ENCODE measurements around the gene TXNL1. TPM values are rescaled to one million over a fixed set of nuclear protein-coding genes. Genes with fewer than 3 reads are reported as not detected.

The TXNL1 gene
- total and polyA plus RNA-seq, 2 donors from 2014 or later, result 54.0 to 91.1 TPM

DNA sequence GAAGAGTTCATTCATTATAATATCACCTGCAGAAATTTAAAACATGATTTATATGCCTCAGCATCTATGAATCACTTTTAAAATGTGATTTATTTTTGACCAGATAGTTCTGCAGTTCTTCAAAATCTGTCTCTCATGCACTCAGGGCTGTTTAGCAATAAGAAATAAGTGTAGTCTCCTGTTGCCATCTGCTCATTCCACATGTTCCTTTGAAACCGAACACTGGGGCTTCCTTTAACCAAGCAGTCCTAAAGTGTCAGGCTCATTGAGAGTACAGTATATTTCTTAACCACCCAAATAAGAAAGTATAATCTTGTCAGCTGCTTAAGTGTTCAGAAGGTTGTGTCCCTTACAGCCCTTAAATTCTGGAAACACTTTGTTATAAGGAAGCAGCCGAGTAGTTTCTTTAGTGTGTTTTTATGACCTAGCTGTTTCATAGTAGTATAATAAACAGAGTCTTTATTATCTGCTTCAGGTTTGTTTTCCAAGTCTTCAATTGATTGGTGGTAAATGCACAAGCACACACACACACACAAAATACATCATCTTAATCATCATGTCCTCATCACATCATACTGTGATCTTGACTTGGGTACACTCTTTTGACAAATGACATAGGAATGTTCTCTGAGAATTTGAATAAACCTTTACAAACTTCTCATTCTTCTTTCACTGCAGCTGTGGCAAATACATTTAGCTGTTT lies 23.1 kb upstream of the TXNL1 start:
- H3K27me3 ChIP-seq (ENCODE audit: control insufficient read depth, insufficient read depth, low read length), result no peaks in the 10 kb centered on the region
- no peaks in the 10 kb centered on the region for H3K9me3 ChIP-seq (ENCODE audit: control insufficient read depth in 2 of 3, insufficient read depth in 1 of 3, low read length in 3 of 3)
- DNase-seq, result no peak
- FAIRE-seq, result no peak
- TF ChIP-seq CTCF (IDR thresholded peaks at IDR 0.05; ENCODE audit: borderline replicate concordance, extremely low read depth, insufficient read depth), result no peak
- no peak overlapping the region for H3K4me3 ChIP-seq (ENCODE audit: low read length in 3 of 3)
- intact Hi-C loops (cut with DNase I), result no loop called here
- peaks cover 0 to 2% (median 0%) of the 10 kb centered on the region in 3 donors for H3K4me1 ChIP-seq (ENCODE audit: control insufficient read depth in 2 of 3, insufficient read depth in 2 of 3, low read depth in 1 of 3, low read length in 3 of 3)
- no peak overlapping the region for H3K27ac ChIP-seq (ENCODE audit: low read depth in 2 of 2, low read length in 2 of 2)
- H3K9ac ChIP-seq (ENCODE audit: low read length in 3 of 3), result no peak overlapping the region
- H3K36me3 ChIP-seq (ENCODE audit: control insufficient read depth in 2 of 3, insufficient read depth in 3 of 3, low read length in 3 of 3), result no peaks in the 10 kb centered on the region

GRCh38 chr18:56660655-56661054 lies 22.3 kb upstream of the TXNL1 start:
- H3K9me3 ChIP-seq (ENCODE audit: control insufficient read depth in 2 of 3, insufficient read depth in 1 of 3, low read length in 3 of 3), result no peaks in the 10 kb centered on the region
- no peak overlapping the region for H3K27ac ChIP-seq (ENCODE audit: low read depth in 2 of 2, low read length in 2 of 2)
- no peak overlapping the region for H3K4me3 ChIP-seq (ENCODE audit: low read length in 3 of 3)
- no peak for TF ChIP-seq CTCF (IDR thresholded peaks at IDR 0.05; ENCODE audit: borderline replicate concordance, extremely low read depth, insufficient read depth)
- no peaks in the 10 kb centered on the region for H3K36me3 ChIP-seq (ENCODE audit: control insufficient read depth in 2 of 3, insufficient read depth in 3 of 3, low read length in 3 of 3)
- FAIRE-seq (no peak), DNase-seq (no peak)
- H3K4me1 ChIP-seq (ENCODE audit: control insufficient read depth in 2 of 3, insufficient read depth in 2 of 3, low read depth in 1 of 3, low read length in 3 of 3), result peaks cover 0 to 2% (median 0%) of the 10 kb centered on the region in 3 donors
- H3K9ac ChIP-seq (ENCODE audit: low read length in 3 of 3), result no peak overlapping the region
- no peaks in the 10 kb centered on the region for H3K27me3 ChIP-seq (ENCODE audit: control insufficient read depth, insufficient read depth, low read length)
- intact Hi-C loops (cut with DNase I), result no loop called here

DNA sequence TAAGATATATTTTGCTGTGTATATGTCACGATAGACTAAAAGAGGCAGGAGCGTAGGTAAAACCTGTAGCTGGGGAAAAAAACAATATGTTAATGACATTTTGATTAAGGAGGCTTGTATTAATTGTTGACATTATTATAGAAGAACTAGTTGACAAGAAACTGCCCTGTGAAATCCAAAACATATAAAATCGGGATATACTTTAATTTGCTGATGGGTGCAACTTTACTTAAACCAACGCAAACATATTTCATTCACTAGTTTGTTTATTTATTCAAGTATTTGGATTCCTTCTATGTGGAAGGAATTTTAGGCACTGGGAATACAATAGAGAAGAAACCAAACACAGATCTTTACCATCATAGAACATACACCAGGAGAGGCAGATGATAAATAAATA lies 20.7 kb upstream of the TXNL1 start:
- FAIRE-seq, result no peak
- H3K27me3 ChIP-seq (ENCODE audit: control insufficient read depth, insufficient read depth, low read length), result no peaks in the 10 kb centered on the region
- H3K36me3 ChIP-seq (ENCODE audit: control insufficient read depth in 2 of 3, insufficient read depth in 3 of 3, low read length in 3 of 3), result no peaks in the 10 kb centered on the region
- DNase-seq, result no peak
- no peaks in the 10 kb centered on the region for H3K9me3 ChIP-seq (ENCODE audit: control insufficient read depth in 2 of 3, insufficient read depth in 1 of 3, low read length in 3 of 3)
- H3K4me1 ChIP-seq (ENCODE audit: control insufficient read depth in 2 of 3, insufficient read depth in 2 of 3, low read depth in 1 of 3, low read length in 3 of 3), result peaks cover 0 to 2% (median 0%) of the 10 kb centered on the region in 3 donors
- TF ChIP-seq CTCF (IDR thresholded peaks at IDR 0.05; ENCODE audit: borderline replicate concordance, extremely low read depth, insufficient read depth), result no peak
- H3K27ac ChIP-seq (ENCODE audit: low read depth in 2 of 2, low read length in 2 of 2), result no peak overlapping the region
- intact Hi-C loops (cut with DNase I), result no loop called here
- no peak overlapping the region for H3K9ac ChIP-seq (ENCODE audit: low read length in 3 of 3)
- no peak overlapping the region for H3K4me3 ChIP-seq (ENCODE audit: low read length in 3 of 3)
